Psoas muscle (tissue), 8 donors: ENCODE measurements around the gene NFATC2IP. TPM values are rescaled to one million over a fixed set of nuclear protein-coding genes. Genes with fewer than 3 reads are reported as not detected.
A peak's percentile ranks its signal among the peaks of the same experiment; 100 is the strongest.

Experiments used
- ATAC-seq, 4 donors: fragments of 200-7000 bp; cut with Tn5 transposase; one replicate each; pipeline ENCODE4 v1.9.1; 2020; ENCODE audit warnings: moderate library complexity in 3 of 4, mild to moderate bottlenecking in 2 of 4
- DNase-seq, 2 donors: peaks; one replicate each; pipeline ENCODE4 v3.0.0-alpha.2; 2020
- H3K27ac ChIP-seq: fragments of 200-600 bp; one replicate; pipeline ENCODE4 v1.8.0; 2022
- H3K27me3 ChIP-seq, 3 donors: fragments of 200-600 bp in 1 of 3; one replicate each; pipeline versions ENCODE4 v1.6.1 to v1.8.0; 2013 to 2022; ENCODE audit warnings: low read length in 2 of 3, mild to moderate bottlenecking in 2 of 3, moderate library complexity in 1 of 3; ENCODE audit not compliant: insufficient read depth in 3 of 3
- H3K36me3 ChIP-seq, 2 donors: fragments of 200-600 bp in 1 of 2; one replicate each; pipeline versions ENCODE4 v1.6.1 to v1.8.0; 2013 to 2022; ENCODE audit warnings: low read depth in 1 of 2, mild to moderate bottlenecking in 1 of 2, moderate library complexity in 1 of 2; ENCODE audit not compliant: insufficient read depth in 1 of 2
- H3K4me1 ChIP-seq: fragments of 200-600 bp; one replicate; pipeline ENCODE4 v1.8.0; 2022
- H3K4me3 ChIP-seq: fragments of 200-600 bp; one replicate; pipeline ENCODE4 v1.8.0; 2022; ENCODE audit warnings: mild to moderate bottlenecking
- H3K9me3 ChIP-seq: fragments of 200-600 bp; one replicate; pipeline ENCODE4 v1.8.0; 2022
- WGBS, 3 donors: extraction: QIAGEN DNeasy Blood & Tissue Kit; methylation state at CpG; one replicate each; pipeline versions ENCODE4 v1.1.6 to v1.1.7; 2013; 5-methylcytosine and 5-hydroxymethylcytosine counted together
- intact Hi-C, 2 donors: fragments of 100-400 bp; cut with DNase I; formaldehyde crosslinking; loops; one replicate each; pipeline versions ENCODE4 v1.11.0 to v1.14.2; 2022
- polyA plus RNA-seq, 3 donors: library from polyadenylated mRNA; stranded (reverse); fragments of 200-250 nt; gene quantifications; one replicate each; pipeline ENCODE4 v1.2.3, GENCODE V29; 2013
- total RNA-seq, 4 donors: library from RNA; stranded (reverse); fragmentation: NEBNext Ultra II Directional in 2 of 4; extraction: Animal tissue kit (Norgen Biotek cat#: 25700) in 2 of 4; gene quantifications; one replicate each; pipeline versions ENCODE4 v1.2.1 to v1.2.4, GENCODE V29; 2021 to 2023
- TF ChIP-seq, protein P1 (sequence below): fragments of 200-600 bp; IDR thresholded peaks from one replicate; pipeline ENCODE4 v1.8.0; 2022; ENCODE audit warnings: antibody characterized with exemption
- donor health status: healthy with polysubstance abuse.
- donor health status: DM: no; HTN: no; CAD: no; lungs with moderate emphysema.
- donor health status: Bipolar disorder and iron deficiency.
- donor health status: healthy.
- donor health status: DM: yes; HTN: yes; CAD: no.
- donor health status: DM: no; HTN: no; CAD: no.
- donor health status: DM: no; HTN: no; CAD: no.
- donor health status: DM: yes; HTN: yes; CAD: no.

Gene NFATC2IP
- total and polyA plus RNA-seq, 7 donors, result 10.6 to 20.4 (median 17.6) TPM

DNA sequence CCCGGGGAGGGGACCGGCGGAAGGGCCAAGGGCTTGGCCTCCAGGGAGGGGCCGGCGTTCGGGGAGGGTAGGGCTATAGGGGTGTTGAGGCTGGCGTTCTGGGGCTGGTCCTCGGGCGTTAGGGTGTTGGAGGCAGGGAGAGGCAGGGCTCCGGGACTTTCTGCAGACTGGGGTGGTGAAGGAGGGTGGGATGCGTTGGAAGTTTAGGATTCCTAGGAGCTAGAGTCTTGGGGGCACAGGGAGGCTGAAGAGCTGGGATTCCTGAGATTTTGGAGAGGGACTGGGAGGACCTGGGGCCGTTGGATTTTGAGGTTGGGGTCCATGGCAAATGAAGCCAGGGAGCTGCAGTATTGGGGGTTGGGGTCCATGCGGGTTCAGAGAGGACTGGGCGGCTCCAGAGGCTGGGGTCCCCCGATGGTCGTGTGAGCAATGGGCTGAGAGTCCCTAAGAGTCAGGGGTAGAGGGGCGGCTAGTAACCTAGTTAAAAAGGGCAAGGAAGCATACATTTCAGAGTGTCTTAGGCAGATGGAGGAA, 740 bp downstream of the NFATC2IP start:
- TF ChIP-seq, protein P1, sequence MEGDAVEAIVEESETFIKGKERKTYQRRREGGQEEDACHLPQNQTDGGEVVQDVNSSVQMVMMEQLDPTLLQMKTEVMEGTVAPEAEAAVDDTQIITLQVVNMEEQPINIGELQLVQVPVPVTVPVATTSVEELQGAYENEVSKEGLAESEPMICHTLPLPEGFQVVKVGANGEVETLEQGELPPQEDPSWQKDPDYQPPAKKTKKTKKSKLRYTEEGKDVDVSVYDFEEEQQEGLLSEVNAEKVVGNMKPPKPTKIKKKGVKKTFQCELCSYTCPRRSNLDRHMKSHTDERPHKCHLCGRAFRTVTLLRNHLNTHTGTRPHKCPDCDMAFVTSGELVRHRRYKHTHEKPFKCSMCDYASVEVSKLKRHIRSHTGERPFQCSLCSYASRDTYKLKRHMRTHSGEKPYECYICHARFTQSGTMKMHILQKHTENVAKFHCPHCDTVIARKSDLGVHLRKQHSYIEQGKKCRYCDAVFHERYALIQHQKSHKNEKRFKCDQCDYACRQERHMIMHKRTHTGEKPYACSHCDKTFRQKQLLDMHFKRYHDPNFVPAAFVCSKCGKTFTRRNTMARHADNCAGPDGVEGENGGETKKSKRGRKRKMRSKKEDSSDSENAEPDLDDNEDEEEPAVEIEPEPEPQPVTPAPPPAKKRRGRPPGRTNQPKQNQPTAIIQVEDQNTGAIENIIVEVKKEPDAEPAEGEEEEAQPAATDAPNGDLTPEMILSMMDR, result no peak
- no peaks in the 10 kb centered on the region for H3K9me3 ChIP-seq
- WGBS, 3 donors, result 2% methylated on average over 17 of the region's 17 CpGs
- peak overlapping the region; percentile 84 for H3K27ac ChIP-seq
- H3K4me3 ChIP-seq, result peak overlapping the region; percentile 99
- H3K27me3 ChIP-seq, result no peaks in the 10 kb centered on the region
- H3K4me1 ChIP-seq, result peaks cover 11% of the 10 kb centered on the region
- intact Hi-C loops, result no loop called here
- no peak for DNase-seq
- peak in 1 of 4 donors; percentile 17 for ATAC-seq
- H3K36me3 ChIP-seq, result peaks cover 0 to 46% of the 10 kb centered on the region in 2 donors

DNA sequence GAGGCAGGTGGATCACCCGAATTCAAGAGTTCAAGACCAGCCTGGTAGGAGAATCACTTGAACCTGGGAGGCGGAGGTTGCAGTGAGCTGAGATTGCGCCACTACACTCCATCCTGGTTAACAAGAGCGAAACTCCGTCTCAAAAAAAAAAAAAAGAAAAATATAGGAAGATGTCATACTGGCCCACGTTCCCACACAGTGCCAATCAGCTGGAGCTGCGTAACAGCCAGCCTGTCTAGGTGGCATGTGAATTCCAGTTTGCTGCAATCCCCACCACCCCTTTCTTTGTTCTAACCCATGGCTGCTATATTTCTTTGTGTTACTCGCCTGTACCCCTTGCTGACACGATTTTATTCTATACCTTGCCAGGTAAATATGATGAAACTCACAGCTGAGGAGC, 7.5 kb downstream of the NFATC2IP start:
- ATAC-seq (no peak), DNase-seq (no peak)
- Histone ChIP-seq H3K27ac (no peak overlapping the region), H3K36me3 (peaks cover 0 to 88% of the 10 kb centered on the region in 2 donors), H3K27me3 (no peaks in the 10 kb centered on the region), H3K4me3 (no peak overlapping the region), H3K4me1 (no peaks in the 10 kb centered on the region), H3K9me3 (no peaks in the 10 kb centered on the region)
- 92 to 96% (median 94%) methylated on average over 9 of the region's 9 CpGs for WGBS, 3 donors
- intact Hi-C loops, result no loop called here
- TF ChIP-seq, protein P1, result no peak

DNA sequence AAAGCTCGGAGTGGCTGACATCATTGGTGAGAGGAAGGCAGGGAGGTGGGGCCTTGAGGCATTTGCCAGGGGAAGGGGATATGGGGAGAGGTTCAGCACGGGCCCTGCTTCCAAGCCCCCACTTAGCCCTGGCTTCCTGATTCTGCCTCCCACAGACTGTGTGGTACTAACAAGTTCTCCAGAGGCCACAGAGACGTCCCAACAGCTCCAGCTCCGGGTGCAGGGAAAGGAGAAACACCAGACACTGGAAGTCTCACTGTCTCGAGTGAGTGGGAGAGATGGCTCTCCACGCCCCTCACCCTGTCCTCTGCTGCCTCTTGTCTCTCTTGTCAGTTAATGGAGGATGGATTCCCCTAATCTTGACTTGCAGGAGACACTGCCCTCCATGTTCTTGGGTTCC, 8.1 kb downstream of the NFATC2IP start:
- Histone ChIP-seq H3K9me3 (no peaks in the 10 kb centered on the region), H3K27ac (no peak overlapping the region), H3K36me3 (peaks cover 0 to 88% of the 10 kb centered on the region in 2 donors), H3K4me1 (no peaks in the 10 kb centered on the region), H3K27me3 (no peaks in the 10 kb centered on the region), H3K4me3 (no peak overlapping the region)
- WGBS, 3 donors, result 87 to 93% (median 88%) methylated on average over 6 of the region's 6 CpGs
- no peak for ATAC-seq
- intact Hi-C loops, result no loop called here
- no peak for DNase-seq
- TF ChIP-seq, protein P1, result no peak

GRCh38 chr16:28964072-28964471, 13.3 kb downstream of the NFATC2IP start:
- Histone ChIP-seq H3K9me3 (no peaks in the 10 kb centered on the region), H3K4me1 (no peaks in the 10 kb centered on the region)

More at GRCh38 chr16:28964072-28964471, 13.3 kb downstream of the NFATC2IP start:
- TF ChIP-seq, protein P1, result no peak
- Histone ChIP-seq H3K27ac (no peak overlapping the region), H3K36me3 (peaks cover 0 to 64% of the 10 kb centered on the region in 2 donors), H3K4me3 (no peak overlapping the region), H3K27me3 (no peaks in the 10 kb centered on the region)
- intact Hi-C loops, result no loop called here
- ATAC-seq (no peak), DNase-seq (no peak)
- 84 to 96% (median 90%) methylated on average over 3 of the region's 3 CpGs for WGBS, 3 donors
